ENCODE data around the gene IMMT.
A peak's percentile ranks its signal among the peaks of the same experiment; 100 is the strongest.
"Not testable (repeated sequence)": the region's sequence is repeated elsewhere in the genome, so short reads cannot be mapped to it uniquely, and the experiment has no call there.

The IMMT gene

DNA sequence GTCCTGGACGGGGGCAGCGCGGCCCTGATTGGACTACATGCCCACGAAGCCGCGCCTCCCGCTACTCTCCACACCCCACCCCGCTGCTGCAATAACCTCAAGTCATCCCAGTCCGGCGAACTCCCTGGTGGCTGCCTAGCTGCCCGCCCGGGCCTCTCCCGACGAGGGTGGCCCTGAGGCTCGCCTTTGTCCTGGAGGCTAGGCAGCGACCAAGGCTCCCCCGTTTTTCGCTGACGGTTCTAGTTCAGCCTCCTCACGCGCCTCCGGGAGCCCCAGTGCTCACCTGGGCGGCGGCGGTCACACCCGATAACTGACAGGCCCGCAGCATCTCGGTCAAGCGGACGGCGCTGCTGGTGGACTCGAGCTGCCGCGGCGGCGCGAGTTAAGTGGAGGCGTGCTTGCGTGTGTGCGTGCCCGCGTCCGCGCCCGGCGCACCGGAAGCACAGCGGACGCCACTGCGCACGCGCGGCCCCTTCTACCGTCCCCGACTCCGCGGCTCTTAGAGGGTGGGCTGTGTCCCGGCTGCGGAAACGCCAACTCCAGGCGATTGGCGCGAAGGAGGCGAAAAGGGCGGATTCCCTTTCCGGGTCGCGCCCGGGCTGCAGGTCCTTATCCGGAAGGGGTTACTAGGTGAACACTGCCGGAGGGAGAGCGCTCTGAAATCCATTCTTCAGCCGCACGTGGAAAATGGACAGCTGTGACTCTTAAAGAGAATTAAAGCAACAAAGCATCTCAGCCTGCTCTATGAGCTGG is at the start of gene IMMT:
TSS of gene IMMT (minus strand) at position 408 of the 753 bp plus-strand sequence. CDS start at position 328, 80 bp downstream.
- peak; percentile 94 for DNase-seq (ENCODE audit: extremely low spot score)
- CTCF ChIA-PET: interaction anchor here (1.1 to 4.1 kb wide), 7 partner anchors 10 to 115 kb away, joined by 3 to 13 read pairs (median 5); no protein-coding TSS in a partner anchor
- TF ChIP-seq, protein P1, sequence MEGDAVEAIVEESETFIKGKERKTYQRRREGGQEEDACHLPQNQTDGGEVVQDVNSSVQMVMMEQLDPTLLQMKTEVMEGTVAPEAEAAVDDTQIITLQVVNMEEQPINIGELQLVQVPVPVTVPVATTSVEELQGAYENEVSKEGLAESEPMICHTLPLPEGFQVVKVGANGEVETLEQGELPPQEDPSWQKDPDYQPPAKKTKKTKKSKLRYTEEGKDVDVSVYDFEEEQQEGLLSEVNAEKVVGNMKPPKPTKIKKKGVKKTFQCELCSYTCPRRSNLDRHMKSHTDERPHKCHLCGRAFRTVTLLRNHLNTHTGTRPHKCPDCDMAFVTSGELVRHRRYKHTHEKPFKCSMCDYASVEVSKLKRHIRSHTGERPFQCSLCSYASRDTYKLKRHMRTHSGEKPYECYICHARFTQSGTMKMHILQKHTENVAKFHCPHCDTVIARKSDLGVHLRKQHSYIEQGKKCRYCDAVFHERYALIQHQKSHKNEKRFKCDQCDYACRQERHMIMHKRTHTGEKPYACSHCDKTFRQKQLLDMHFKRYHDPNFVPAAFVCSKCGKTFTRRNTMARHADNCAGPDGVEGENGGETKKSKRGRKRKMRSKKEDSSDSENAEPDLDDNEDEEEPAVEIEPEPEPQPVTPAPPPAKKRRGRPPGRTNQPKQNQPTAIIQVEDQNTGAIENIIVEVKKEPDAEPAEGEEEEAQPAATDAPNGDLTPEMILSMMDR (IDR thresholded peaks at IDR 0.05; ENCODE audit: control extremely low read depth, extremely low read depth, low read depth, missing control alignments): no peak
- POLR2A ChIA-PET: interaction anchor here (0.6 to 1.0 kb wide), 3 partner anchors 62 to 578 kb away, joined by 3 read pairs; no protein-coding TSS in a partner anchor

DNA sequence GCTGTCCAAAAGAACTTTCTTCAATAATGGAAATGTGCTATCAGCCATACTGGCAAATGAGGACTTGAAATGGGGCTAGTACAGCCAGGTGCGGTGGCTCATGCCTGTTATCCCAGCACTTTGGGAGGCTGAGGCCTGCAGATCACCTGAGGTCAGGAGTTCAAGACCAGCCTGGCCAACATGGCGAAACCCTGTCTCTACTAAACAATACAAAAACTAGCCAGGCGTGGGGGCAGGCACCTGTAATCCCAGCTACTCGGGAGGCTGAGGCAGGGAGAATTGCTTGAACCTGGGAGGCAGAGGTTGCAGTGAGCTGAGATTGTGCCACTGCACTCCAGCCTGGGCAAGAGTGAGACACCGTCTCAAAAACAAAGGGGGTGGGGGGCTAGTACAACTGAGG is 49.5 kb upstream of the IMMT start:
- POLR2A ChIA-PET; DNase-seq (ENCODE audit: extremely low spot score): not testable (repeated sequence)
- CTCF ChIA-PET: interaction anchor here (1.7 to 3.4 kb wide), 3 partner anchors 19 to 36 kb away, joined by 4 to 11 read pairs (median 7); no protein-coding TSS in a partner anchor

DNA sequence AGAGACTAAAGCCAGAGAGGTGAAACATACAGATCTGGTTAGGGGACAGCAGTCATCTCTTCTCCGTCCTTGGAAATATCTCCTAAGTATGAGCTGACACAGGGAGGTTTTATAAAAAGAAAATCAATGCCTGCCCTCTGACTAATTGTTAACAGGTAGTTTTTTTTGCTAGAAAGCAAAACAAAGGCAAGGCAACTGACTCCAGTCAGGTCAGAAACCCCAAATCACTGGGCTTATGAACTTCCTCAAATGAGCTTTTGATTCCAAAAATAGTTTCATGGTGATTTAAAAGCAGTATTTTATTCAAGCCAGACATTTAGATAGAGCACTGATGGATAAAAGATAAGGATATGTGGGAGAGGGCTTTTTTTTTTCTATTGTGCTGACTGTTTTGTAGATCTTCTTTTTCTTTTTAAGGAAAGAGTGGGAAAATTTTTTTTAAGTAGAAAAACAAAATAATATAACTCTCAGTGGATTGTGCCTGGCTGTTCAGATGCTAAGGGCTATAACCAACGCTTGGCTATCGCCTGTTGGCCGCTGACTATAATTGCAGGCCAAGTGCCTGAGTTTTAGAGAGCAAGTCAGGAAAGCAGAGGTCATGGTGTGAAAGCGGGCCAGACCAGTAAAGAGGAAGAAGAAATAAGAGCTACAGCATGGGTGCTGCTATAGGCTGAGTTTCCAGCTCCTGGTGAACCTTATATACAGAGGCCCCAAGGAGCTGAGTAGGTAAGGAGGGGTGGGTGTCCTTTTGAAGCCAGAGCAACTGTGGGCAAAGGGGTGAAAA is 48.9 kb upstream of the IMMT start:
- TF ChIP-seq, protein P1 (IDR thresholded peaks at IDR 0.05; ENCODE audit: control extremely low read depth, extremely low read depth, low read depth, missing control alignments): no peak
- ChIA-PET POLR2A (no interaction called here), CTCF (interaction anchor here (0.8 to 3.4 kb wide), 5 partner anchors 14 to 36 kb away, joined by 3 to 11 read pairs (median 4); no protein-coding TSS in a partner anchor)
- DNase-seq (ENCODE audit: extremely low spot score): peak; percentile 54

DNA sequence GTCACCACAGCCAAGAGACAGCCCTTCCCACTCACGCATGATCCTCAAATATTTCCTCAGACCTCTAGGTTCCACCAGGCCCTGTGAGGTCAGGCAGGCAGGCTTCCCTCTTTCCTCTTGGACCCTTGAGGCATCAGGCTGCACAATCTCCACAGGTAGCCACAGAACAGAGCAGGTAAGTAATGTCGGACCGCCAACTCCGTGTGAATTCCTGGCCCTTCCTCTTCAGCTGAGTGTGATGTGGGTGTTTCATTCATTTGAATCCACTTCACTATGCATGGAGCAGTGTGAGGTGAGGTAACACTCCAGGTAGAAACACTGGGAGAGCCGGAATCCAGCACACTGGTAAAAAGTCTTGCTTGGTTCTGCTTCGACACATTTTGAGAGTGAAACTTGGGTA is 48.0 kb upstream of the IMMT start:
- POLR2A ChIA-PET: no interaction called here
- TF ChIP-seq, protein P1 (IDR thresholded peaks at IDR 0.05; ENCODE audit: control extremely low read depth, extremely low read depth, low read depth, missing control alignments): no peak
- CTCF ChIA-PET: interaction anchor here (1.7 to 3.4 kb wide), 3 partner anchors 18 to 37 kb away, joined by 4 to 11 read pairs (median 7); no protein-coding TSS in a partner anchor

DNA sequence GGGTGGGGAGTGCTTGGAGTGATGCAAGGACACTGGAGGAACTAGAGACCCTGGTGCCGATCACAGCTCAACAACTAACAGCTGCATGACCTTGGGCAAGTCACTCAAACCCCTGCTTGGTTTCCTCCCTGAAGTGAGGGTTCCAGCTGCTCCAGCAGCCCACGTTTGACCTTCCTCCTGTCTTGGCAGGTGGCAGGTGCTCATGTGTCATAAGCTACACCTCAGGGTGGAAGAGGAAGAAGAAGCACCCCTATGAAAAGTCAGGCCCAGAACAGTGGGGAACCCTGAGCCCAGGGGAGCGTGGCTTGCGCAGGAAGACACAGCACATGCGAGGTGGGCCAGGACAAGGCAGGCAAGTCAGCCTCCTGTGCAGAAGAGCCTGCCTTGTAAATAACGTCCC is 46.3 kb upstream of the IMMT start:
- ChIA-PET CTCF (interaction anchor here (0.8 to 2.0 kb wide), 5 partner anchors 9 to 414 kb away, joined by 3 to 9 read pairs (median 4); no protein-coding TSS in a partner anchor), POLR2A (no interaction called here)

More for the DNA sequence above, 48.0 kb upstream of the IMMT start:
- DNase-seq (ENCODE audit: extremely low spot score): no peak

DNA sequence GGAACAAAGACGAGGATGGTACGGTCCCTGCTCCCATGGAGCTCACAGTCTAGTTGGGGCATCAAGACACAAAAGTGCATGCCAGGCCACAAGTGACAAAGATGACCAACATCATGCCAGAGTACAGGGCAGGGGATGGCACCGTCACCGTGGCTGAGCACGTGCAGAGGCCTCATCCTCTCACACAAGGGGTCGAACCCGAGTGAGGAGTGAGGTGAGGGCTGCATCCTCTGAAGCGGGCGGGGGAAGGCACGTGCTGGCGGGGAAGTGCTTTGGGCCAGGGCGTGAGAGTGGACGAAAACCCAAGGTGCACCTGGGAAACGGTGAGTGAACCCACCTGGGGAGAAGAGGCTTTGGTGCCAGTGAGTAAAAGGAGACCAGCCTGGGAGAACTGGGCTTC is 45.0 kb upstream of the IMMT start:
- CTCF ChIA-PET: interaction anchor here (1.0 kb wide), 1 partner anchor 19 kb away, joined by 3 read pairs; no protein-coding TSS in a partner anchor
- no peak for DNase-seq (ENCODE audit: extremely low spot score)
- POLR2A ChIA-PET: no interaction called here
- TF ChIP-seq, protein P1 (IDR thresholded peaks at IDR 0.05; ENCODE audit: control extremely low read depth, extremely low read depth, low read depth, missing control alignments): no peak

More for the DNA sequence above, 46.3 kb upstream of the IMMT start:
- no peak for DNase-seq (ENCODE audit: extremely low spot score)
- TF ChIP-seq, protein P1 (IDR thresholded peaks at IDR 0.05; ENCODE audit: control extremely low read depth, extremely low read depth, low read depth, missing control alignments): no peak
